ENCODE data around the gene TTC9C. TPM values are rescaled to one million over a fixed set of nuclear protein-coding genes. Genes with fewer than 3 reads are reported as not detected.

The TTC9C gene
- total and polyA plus RNA-seq, 2 of the 13 experiments (the other 11 are each of a cell fraction or from before 2014, with no cell fraction given): 28.0 to 36.4 TPM

- TF ChIP-seq KMT2B (CRISPR knock-in tag; IDR thresholded peaks at IDR 0.05) (peak; percentile 75; the same call in 1 of the 2 replicates), RXRB (CRISPR knock-in tag; IDR thresholded peaks at IDR 0.05; ENCODE audit: borderline replicate concordance) (peak; percentile 74), ZNF280D (CRISPR knock-in tag; IDR thresholded peaks at IDR 0.05) (0 out of 2 replicates have a peak, but pooled peaks have one; percentile 22), SMAD9 (CRISPR knock-in tag; IDR thresholded peaks at IDR 0.05) (peak; percentile 55; the same call in 1 of the 2 replicates), TMF1 (CRISPR knock-in tag; IDR thresholded peaks at IDR 0.05; ENCODE audit: low read depth) (peak; percentile 98), NR2F6 (IDR thresholded peaks at IDR 0.05) (no peak), NR2F6 (CRISPR knock-in tag; IDR thresholded peaks at IDR 0.05) (no peak; the same call in 1 of the 2 replicates), ZFX (CRISPR knock-in tag; IDR thresholded peaks at IDR 0.05; ENCODE audit: low read depth) (peak; percentile 96), MED13 (CRISPR knock-in tag; IDR thresholded peaks at IDR 0.05) (peak; percentile 88), CBX5 (CRISPR knock-in tag; IDR thresholded peaks at IDR 0.05; ENCODE audit: borderline replicate concordance) (peak; percentile 91; the same call in 1 of the 2 replicates), ZNF44 (CRISPR knock-in tag; IDR thresholded peaks at IDR 0.05) (no peak; the same call in 1 of the 2 replicates), SP1 (IDR thresholded peaks at IDR 0.05) (no peak), SP1 (CRISPR knock-in tag; IDR thresholded peaks at IDR 0.05) (peak; percentile 64), REL (CRISPR knock-in tag; conservative IDR thresholded peaks at IDR 0.05) (peak; percentile 38; the same call in 1 of the 2 replicates), NR0B2 (CRISPR knock-in tag; IDR thresholded peaks at IDR 0.05) (peak; percentile 80), MAZ (IDR thresholded peaks at IDR 0.05; ENCODE audit: borderline replicate concordance, low read depth, low read length) (peak; percentile 48; the same call in 1 of the 2 replicates), MAZ (CRISPR knock-in tag; IDR thresholded peaks at IDR 0.05; ENCODE audit: low read depth) (peak; percentile 95; the same call in 1 of the 2 replicates), CCAR2 (optimal IDR thresholded peaks at IDR 0.05; ENCODE audit: low read depth, low read length) (no peak), KAT2B (IDR thresholded peaks at IDR 0.05; ENCODE audit: borderline replicate concordance, low read depth, low read length) (no peak), NFAT5 (CRISPR knock-in tag; IDR thresholded peaks at IDR 0.05) (peak; percentile 95; the same call in 1 of the 2 replicates), ZNF382 (CRISPR knock-in tag; IDR thresholded peaks at IDR 0.05; ENCODE audit: borderline replicate concordance) (no peak)
Measured at GRCh38 chr11:62727165-62727871, 968 bp upstream of the TTC9C start, which contains the start of gene HNRNPUL2 (continued).
